Psoas muscle (tissue), 8 donors: Measurements from ENCODE around the gene PPP4R3A. TPM values are rescaled to one million over a fixed set of nuclear protein-coding genes. Genes with fewer than 3 reads are reported as not detected.

ENCODE experiments used
- ATAC-seq, 4 donors: fragments of 200-7000 bp; cut with Tn5 transposase; one replicate each; pipeline ENCODE4 v1.9.1; 2020; ENCODE audit warnings: moderate library complexity in 3 of 4, mild to moderate bottlenecking in 2 of 4
- DNase-seq, 2 donors: peaks; one replicate each; pipeline ENCODE4 v3.0.0-alpha.2; 2020
- H3K27ac ChIP-seq: fragments of 200-600 bp; one replicate; pipeline ENCODE4 v1.8.0; 2022
- H3K27me3 ChIP-seq, 3 donors: fragments of 200-600 bp in 1 of 3; one replicate each; pipeline versions ENCODE4 v1.6.1 to v1.8.0; 2013 to 2022; ENCODE audit warnings: low read length in 2 of 3, mild to moderate bottlenecking in 2 of 3, moderate library complexity in 1 of 3; ENCODE audit not compliant: insufficient read depth in 3 of 3
- H3K36me3 ChIP-seq, 2 donors: fragments of 200-600 bp in 1 of 2; one replicate each; pipeline versions ENCODE4 v1.6.1 to v1.8.0; 2013 to 2022; ENCODE audit warnings: low read depth in 1 of 2, mild to moderate bottlenecking in 1 of 2, moderate library complexity in 1 of 2; ENCODE audit not compliant: insufficient read depth in 1 of 2
- H3K4me1 ChIP-seq: fragments of 200-600 bp; one replicate; pipeline ENCODE4 v1.8.0; 2022
- H3K4me3 ChIP-seq: fragments of 200-600 bp; one replicate; pipeline ENCODE4 v1.8.0; 2022; ENCODE audit warnings: mild to moderate bottlenecking
- H3K9me3 ChIP-seq: fragments of 200-600 bp; one replicate; pipeline ENCODE4 v1.8.0; 2022
- CTCF ChIP-seq: fragments of 200-600 bp; IDR thresholded peaks from one replicate; pipeline ENCODE4 v1.8.0; 2022; ENCODE audit warnings: antibody characterized with exemption
- WGBS, 3 donors: extraction: QIAGEN DNeasy Blood & Tissue Kit; methylation state at CpG; one replicate each; pipeline versions ENCODE4 v1.1.6 to v1.1.7; 2013; 5-methylcytosine and 5-hydroxymethylcytosine counted together
- intact Hi-C, 2 donors: fragments of 100-400 bp; cut with DNase I; formaldehyde crosslinking; loops; one replicate each; pipeline versions ENCODE4 v1.11.0 to v1.14.2; 2022
- long read RNA-seq, 2 donors: library from polyadenylated mRNA; unstranded; transcript quantifications; one replicate each; pipeline ENCODE4 v2.0.0, GENCODE V29; 2021
- polyA plus RNA-seq, 3 donors: library from polyadenylated mRNA; stranded (reverse); fragments of 200-250 nt; gene quantifications; one replicate each; pipeline ENCODE4 v1.2.3, GENCODE V29; 2013
- total RNA-seq, 4 donors: library from RNA; stranded (reverse); fragmentation: NEBNext Ultra II Directional in 2 of 4; extraction: Animal tissue kit (Norgen Biotek cat#: 25700) in 2 of 4; gene quantifications; one replicate each; pipeline versions ENCODE4 v1.2.1 to v1.2.4, GENCODE V29; 2021 to 2023
- donor health status: healthy with polysubstance abuse.
- donor health status: DM: no; HTN: no; CAD: no; lungs with moderate emphysema.
- donor health status: Bipolar disorder and iron deficiency.
- donor health status: healthy.
- donor health status: DM: yes; HTN: yes; CAD: no.
- donor health status: DM: no; HTN: no; CAD: no.
- donor health status: DM: no; HTN: no; CAD: no.
- donor health status: DM: yes; HTN: yes; CAD: no.

The PPP4R3A gene
- 10 to 100 TPM; 44.5 to 60.3 (median 53.6) TPM for total RNA-seq
- 10 to 100 TPM; 33.3 to 92.4 (median 50.0) TPM for polyA plus RNA-seq
- long read RNA-seq, donor 1, full-length matches to known transcripts: 48 of 63 reads
- long read RNA-seq, donor 1, partial matches to known transcripts: 3 of 63 reads
- long read RNA-seq, donor 1, other reads (novel, unspliced or antisense): 12 of 63 reads
- long read RNA-seq, donor 2, full-length matches to known transcripts: 65 of 97 reads
- long read RNA-seq, donor 2, partial matches to known transcripts: 8 of 97 reads
- long read RNA-seq, donor 2, other reads (novel, unspliced or antisense): 24 of 97 reads

GRCh38 chr14:91510171-91511042 is at the start of gene PPP4R3A:
TSS of gene PPP4R3A (minus strand) at chr14:91510310. CDS start at chr14:91509647, 663 bp downstream.
- Histone ChIP-seq H3K27me3 (no peaks in the 10 kb centered on the region), H3K9me3 (no peaks in the 10 kb centered on the region), H3K36me3 (peaks cover 0 to 11% of the 10 kb centered on the region in 2 donors), H3K4me3 (peak within 1 kb of the TSS; percentile 88), H3K4me1 (peaks cover 13% of the 10 kb centered on the region), H3K27ac (peak within 1 kb of the TSS; percentile 99)
- DNase-seq (peak; percentile 96 to 98), ATAC-seq (peak; percentile 95 to 97 (median 96))
- WGBS, 3 donors: 0% methylated on average over 90 to 95 of the region's 95 CpGs
- no peak for TF ChIP-seq CTCF
- intact Hi-C loops: no loop called here

GRCh38 chr14:91555531-91555930 is 45.4 kb upstream of the PPP4R3A start:
- intact Hi-C loops: no loop called here
- H3K9me3 ChIP-seq: no peaks in the 10 kb centered on the region
- DNase-seq: no peak
- no peaks in the 10 kb centered on the region for H3K36me3 ChIP-seq
- no peak for TF ChIP-seq CTCF
- no peaks in the 10 kb centered on the region for H3K4me1 ChIP-seq
- H3K4me3 ChIP-seq: no peak overlapping the region
- H3K27ac ChIP-seq: no peak overlapping the region
- no peak for ATAC-seq
- H3K27me3 ChIP-seq: peaks cover 0 to 3% (median 0%) of the 10 kb centered on the region in 3 donors
- 82 to 83% (median 82%) methylated on average over 2 of the region's 2 CpGs for WGBS, 3 donors

GRCh38 chr14:91554535-91555332 is 44.6 kb upstream of the PPP4R3A start:
- ATAC-seq: no peak

More at GRCh38 chr14:91554535-91555332, 44.6 kb upstream of the PPP4R3A start:
- no peaks in the 10 kb centered on the region for H3K36me3 ChIP-seq
- no peak overlapping the region for H3K27ac ChIP-seq
- TF ChIP-seq CTCF: no peak
- intact Hi-C loops: no loop called here
- H3K4me1 ChIP-seq: no peaks in the 10 kb centered on the region
- peaks cover 0 to 3% (median 0%) of the 10 kb centered on the region in 3 donors for H3K27me3 ChIP-seq
- no peaks in the 10 kb centered on the region for H3K9me3 ChIP-seq
- no peak for DNase-seq
- 79 to 85% (median 84%) methylated on average over 11 of the region's 11 CpGs for WGBS, 3 donors
- H3K4me3 ChIP-seq: no peak overlapping the region
